Mononuclear cell (primary cell): ENCODE results near the gene CERS6. TPM values are rescaled to one million over a fixed set of nuclear protein-coding genes. Genes with fewer than 3 reads are reported as not detected.
"Not testable (repeated sequence)": the region's sequence is repeated elsewhere in the genome, so short reads cannot be mapped to it uniquely, and the experiment has no call there.

ENCODE experiments used
- H3K27me3 ChIP-seq: 2 replicates; pipeline ENCODE4 v1.6.0; 2011; ENCODE audit warnings: low read length, control low read depth; ENCODE audit not compliant: insufficient read depth
- H3K4me1 ChIP-seq: 2 replicates; pipeline ENCODE4 v1.5.1; 2011; ENCODE audit warnings: mild to moderate bottlenecking, low read length, control low read depth; ENCODE audit not compliant: insufficient read depth
- H3K4me3 ChIP-seq: 2 replicates; pipeline ENCODE4 v1.5.1; 2011; ENCODE audit warnings: mild to moderate bottlenecking, low read length, moderate library complexity
- H3K9me3 ChIP-seq: 2 replicates; pipeline ENCODE4 v1.5.1; 2011; ENCODE audit warnings: low read depth, mild to moderate bottlenecking, control low read depth, low read length
- total RNA-seq: library from RNA; depleted of rRNA; stranded (reverse); fragments of >200 nt; gene quantifications from one replicate; pipeline ENCODE4 v1.2.3, GENCODE V29; 2012

CERS6 gene
- total RNA-seq, 1 donor: 28.2 TPM

DNA sequence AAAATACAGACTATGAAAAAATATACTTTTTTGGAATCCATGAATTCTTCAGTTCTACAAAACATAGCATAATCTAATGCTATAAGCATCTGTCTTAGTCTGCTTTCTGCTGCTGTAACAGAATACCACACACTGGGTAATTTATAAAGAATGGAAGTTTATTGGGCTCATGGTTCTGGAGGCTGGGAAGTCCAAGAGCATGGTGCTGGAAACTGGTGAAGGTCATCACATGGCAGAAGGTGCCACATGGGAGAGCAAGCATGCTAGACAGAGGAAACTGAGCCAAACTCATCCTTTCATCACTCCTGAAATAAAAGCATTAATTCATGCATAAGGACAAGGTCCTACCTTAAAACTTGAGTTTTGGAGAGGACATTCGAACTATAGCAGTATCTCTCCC lies 319.8 kb downstream of the CERS6 start:
- no peaks in the 10 kb centered on the region for H3K9me3 ChIP-seq
- no peaks in the 10 kb centered on the region for H3K4me1 ChIP-seq
- H3K4me3 ChIP-seq: no peak overlapping the region

DNA sequence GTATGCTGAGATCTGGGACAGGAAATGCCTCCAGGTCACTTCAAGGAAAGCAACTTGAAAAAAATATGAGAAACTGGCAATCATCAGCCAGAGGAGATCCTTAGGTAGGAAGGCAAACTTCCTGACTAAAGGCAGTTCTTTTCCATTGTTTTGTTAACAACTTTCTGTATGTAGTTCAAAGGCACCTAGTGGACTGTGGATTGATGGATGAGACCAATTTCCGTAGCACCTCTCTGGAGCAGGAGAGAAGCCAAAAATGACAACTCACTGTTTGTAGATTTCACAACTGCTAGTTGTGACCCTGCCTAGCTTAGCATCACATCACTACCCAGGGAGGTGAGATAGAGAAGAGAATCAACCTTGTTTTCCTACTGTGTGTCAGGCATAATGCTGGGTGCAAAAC lies 324.6 kb downstream of the CERS6 start:
- Histone ChIP-seq H3K4me1 (no peaks in the 10 kb centered on the region), H3K4me3 (no peak overlapping the region), H3K27me3 (no peaks in the 10 kb centered on the region), H3K9me3 (no peaks in the 10 kb centered on the region)

More for the DNA sequence above, 319.8 kb downstream of the CERS6 start:
- H3K27me3 ChIP-seq: no peaks in the 10 kb centered on the region

DNA sequence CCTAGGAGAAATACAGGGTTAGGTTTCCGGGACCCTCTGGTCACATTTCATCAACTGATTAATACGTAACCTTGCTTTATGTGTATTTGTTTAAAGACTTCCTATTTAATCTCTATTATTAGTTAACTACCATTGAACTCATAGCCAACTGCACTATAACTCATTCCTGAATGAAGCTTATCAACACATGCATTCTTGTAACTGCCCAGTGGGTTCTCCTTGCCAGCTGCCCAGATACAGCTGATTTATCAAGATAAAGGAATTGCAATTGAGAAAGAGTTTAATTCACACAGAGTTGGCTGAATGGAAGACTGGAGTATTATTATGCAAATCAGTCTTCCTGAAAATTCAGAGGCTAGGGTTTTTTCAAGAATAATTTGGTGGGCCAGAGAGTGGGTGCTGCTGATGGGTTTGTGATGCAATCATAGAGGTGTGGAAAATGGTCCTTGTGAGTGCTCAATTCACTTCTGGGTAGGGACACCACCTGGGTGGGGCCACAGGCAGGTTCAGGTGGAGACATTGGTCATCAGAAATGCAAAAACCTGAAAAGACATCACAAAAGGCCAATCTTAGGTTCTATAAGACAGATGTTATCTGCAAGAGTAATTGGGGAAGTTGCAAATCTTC lies 325.2 kb downstream of the CERS6 start:
- no peaks in the 10 kb centered on the region for H3K4me1 ChIP-seq
- no peaks in the 10 kb centered on the region for H3K9me3 ChIP-seq
- no peaks in the 10 kb centered on the region for H3K27me3 ChIP-seq
- H3K4me3 ChIP-seq: no peak overlapping the region

DNA sequence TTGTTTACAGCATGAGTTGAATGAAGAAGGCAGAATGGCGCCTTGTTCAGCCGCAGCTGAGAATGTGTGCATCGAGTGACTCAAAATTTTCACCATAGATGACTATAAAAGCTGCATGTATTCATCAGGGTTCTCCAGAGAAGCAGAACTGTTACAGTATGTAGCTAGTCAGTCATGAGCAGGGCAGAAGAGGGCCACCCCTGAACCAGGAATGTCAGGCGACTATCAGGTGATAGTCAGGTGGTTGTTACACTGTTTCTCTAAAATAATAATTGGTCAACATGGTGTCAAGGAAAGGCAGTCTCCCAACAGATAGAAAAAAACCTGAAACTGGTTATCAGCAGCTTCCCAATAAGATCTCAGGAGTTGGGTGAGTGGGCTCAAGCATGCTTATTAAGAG lies 326.2 kb downstream of the CERS6 start:
- Histone ChIP-seq H3K27me3 (no peaks in the 10 kb centered on the region), H3K4me3 (no peak overlapping the region), H3K4me1 (no peaks in the 10 kb centered on the region), H3K9me3 (no peaks in the 10 kb centered on the region)

DNA sequence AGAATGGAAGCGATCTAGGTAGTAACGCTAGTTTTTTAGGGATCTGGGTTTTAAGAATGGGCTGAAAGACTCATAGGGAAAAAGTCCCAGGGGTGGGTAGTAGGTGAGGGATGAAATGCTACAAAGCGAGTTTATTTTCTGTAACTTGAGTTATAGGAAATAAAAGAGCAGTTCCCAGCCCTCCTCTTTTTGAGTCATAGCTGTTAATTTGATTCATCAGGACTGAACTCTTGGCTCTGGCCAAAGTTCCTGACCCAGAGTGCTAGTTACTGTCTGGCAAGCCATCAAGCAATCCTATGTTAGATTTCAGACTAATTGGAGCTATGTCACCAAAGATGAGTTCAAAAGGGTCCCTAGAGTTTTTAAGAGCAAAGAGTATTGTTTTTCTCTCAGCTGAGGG lies 328.9 kb downstream of the CERS6 start:
- H3K4me3 ChIP-seq: no peak overlapping the region
- no peaks in the 10 kb centered on the region for H3K9me3 ChIP-seq
- H3K27me3 ChIP-seq: no peaks in the 10 kb centered on the region
- no peaks in the 10 kb centered on the region for H3K4me1 ChIP-seq

DNA sequence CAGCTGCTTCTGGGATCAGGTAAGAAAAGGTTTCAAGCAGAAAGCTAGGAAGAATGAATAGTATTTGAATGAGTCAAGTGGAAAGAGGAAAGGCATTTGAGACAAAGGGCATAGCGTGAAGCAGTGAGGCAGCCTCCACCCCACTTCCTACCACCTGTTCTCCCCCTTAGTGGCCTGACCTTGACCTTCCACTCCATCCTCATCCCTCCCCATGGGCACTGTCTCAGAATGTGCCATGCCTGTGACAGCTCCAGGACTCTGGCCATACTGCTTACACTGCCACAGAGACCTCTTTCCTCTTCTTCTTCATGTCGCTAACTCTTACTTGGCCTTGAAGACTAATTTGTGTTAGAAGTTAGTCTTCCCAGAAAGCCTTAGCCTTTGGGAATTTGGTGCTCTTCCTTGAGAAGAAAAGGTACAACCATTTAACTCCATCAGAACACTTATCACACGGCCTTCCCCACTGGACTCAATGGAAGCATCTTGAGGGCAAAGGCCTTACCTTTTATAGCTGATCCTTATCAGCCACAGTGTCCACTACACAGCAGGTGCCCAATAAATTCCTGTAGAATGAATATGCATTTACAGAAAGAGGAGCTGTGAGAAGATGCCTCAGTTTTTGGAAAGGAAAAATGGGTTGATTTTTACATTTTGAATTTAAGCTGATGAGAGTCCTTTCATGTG lies 331.2 kb downstream of the CERS6 start:
- Histone ChIP-seq H3K4me1 (no peaks in the 10 kb centered on the region), H3K9me3 (no peaks in the 10 kb centered on the region), H3K27me3 (no peaks in the 10 kb centered on the region), H3K4me3 (no peak overlapping the region)

DNA sequence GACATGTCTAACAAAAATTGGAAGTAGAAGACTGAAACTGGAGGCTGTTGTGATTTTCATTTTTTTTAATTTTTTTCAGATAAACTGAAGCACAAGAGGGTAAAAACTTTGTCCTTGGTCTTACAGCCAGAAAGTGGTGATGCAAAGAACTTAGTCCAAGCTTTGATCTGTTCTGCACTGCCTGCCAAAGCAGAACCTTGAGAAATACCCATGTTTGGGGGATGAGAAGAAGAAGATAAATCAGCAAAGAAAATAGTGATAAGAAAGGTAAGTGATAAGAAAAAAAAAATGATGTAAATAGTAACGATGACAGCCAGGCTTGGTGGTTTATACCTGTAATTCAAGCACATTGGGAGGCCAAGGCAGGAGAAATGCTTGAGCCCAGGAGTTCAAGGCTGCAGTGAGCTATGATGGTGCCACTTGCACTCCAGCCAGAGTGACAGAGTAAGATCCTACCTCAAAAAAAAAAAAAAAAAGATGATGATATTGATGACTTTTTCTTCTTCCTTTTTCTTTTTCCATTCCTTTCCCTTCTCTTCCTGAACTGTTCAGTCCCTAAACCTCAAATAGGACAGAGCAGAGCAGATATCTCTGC lies 331.8 kb downstream of the CERS6 start:
- Histone ChIP-seq H3K27me3 (no peaks in the 10 kb centered on the region), H3K4me1 (no peaks in the 10 kb centered on the region), H3K9me3 (no peaks in the 10 kb centered on the region), H3K4me3 (no peak overlapping the region)

DNA sequence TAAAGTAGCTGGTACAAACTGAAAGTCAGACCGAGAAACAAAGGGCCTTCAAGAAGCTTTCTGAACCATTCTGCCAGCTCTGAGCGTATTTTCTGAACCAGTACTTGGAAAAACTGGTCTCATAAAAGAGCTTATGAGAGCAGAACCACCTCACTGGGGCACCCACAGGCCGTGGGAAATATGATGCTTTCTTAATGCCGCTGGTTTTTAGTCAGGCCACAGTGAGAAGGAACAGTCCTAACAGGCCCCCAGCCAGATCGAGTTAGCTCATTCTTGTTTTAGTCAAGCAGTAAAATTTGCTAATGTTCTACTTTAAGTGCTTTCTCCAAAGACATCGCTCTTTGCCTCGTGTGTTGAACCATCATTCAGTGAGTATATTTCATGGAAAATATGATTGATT lies 333.7 kb downstream of the CERS6 start:
- no peak overlapping the region for H3K4me3 ChIP-seq
- no peaks in the 10 kb centered on the region for H3K4me1 ChIP-seq
- no peaks in the 10 kb centered on the region for H3K9me3 ChIP-seq
- H3K27me3 ChIP-seq: no peaks in the 10 kb centered on the region

DNA sequence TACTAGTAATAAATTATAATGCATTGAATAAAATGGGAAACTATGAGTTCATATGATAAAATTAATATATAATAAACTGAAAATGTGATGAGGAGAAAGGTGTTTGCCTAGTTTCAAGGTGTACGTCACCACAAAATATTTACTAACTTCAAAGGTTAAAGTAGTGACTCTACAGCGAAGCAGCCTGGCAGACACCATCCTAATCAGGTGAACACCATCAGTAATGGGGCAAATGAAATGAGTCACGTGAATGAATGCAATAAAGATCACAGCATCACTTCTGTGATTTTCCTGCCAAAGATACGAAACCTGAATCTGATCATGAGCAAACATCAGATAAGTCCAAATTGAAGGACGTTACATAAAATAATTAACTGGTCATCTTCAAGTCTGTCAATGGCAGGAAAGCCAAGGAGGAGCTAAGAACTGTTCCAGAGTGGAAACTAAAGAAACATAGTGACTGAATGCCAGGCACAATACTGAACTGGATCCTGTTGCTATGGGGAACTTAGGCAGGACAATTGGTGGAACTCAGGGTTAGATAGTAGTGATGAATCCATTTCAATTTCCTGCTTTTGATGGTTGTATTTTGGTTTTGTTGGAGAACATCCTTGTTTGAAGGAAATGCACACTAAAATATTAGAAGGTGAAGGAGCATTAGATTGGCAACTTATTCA lies 334.3 kb downstream of the CERS6 start:
- H3K27me3 ChIP-seq: no peaks in the 10 kb centered on the region
- no peak overlapping the region for H3K4me3 ChIP-seq
- H3K4me1 ChIP-seq: no peaks in the 10 kb centered on the region
- no peaks in the 10 kb centered on the region for H3K9me3 ChIP-seq

DNA sequence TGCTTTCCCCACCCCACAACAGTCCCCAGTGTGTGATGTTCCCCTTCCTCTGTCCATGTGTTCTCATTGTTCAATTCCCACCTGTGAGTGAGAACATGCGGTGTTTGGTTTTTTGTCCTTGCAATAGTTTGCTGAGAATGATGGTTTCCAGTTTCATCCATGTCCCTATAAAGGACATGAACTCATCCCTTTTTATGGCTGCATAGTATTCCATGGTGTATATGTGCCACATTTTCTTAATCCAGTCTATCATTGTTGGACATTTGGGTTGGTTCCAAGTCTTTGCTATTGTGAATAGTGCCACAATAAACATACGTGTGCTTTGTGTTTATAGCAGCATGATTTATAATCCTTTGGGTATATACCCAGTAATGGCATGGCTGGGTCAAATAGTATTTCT lies 335.1 kb downstream of the CERS6 start:
- H3K4me1 ChIP-seq, H3K27me3 ChIP-seq: not testable (repeated sequence)

DNA sequence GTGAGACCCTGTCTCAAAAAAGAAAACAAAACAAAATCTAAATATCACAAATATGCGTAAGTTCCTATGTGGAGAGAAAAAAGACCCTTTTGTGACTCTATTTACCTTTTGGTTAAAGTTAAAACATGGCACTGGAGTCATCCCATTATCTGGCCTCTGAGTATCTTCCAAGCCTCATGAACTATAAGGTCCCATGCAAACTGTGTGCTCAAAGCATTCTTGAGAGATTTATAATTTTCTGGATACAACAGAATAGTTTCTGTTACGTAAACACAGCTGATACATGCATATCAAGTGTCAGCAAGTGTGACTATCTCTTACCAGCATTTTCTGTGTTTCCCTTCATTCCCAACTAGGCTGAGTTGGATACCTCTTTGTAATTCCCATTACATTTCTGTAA lies 337.5 kb downstream of the CERS6 start:
- Histone ChIP-seq H3K27me3 (no peaks in the 10 kb centered on the region), H3K9me3 (no peaks in the 10 kb centered on the region), H3K4me1 (no peaks in the 10 kb centered on the region), H3K4me3 (no peak overlapping the region)

More for the DNA sequence above, 335.1 kb downstream of the CERS6 start:
- not testable (repeated sequence) for H3K9me3 ChIP-seq, H3K4me3 ChIP-seq

DNA sequence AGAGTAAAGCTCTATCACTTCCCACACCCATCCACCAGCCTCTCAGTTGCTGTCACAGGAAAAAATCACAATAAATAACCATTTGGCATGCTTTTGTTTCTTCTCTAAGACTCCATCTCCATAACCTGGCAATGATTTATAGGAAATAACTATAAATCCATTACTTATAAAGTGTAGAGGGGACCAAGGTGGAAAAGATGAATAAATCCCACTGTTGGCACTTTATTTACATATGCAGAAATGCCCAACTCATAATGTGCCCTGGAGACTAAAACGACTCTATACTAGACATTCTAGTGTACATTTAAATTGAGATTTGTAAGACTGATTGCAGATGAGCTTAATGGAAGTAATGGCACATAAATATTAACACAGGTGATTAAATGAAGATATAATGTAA lies 338.9 kb downstream of the CERS6 start:
- Histone ChIP-seq H3K4me1 (no peaks in the 10 kb centered on the region), H3K9me3 (no peaks in the 10 kb centered on the region)

DNA sequence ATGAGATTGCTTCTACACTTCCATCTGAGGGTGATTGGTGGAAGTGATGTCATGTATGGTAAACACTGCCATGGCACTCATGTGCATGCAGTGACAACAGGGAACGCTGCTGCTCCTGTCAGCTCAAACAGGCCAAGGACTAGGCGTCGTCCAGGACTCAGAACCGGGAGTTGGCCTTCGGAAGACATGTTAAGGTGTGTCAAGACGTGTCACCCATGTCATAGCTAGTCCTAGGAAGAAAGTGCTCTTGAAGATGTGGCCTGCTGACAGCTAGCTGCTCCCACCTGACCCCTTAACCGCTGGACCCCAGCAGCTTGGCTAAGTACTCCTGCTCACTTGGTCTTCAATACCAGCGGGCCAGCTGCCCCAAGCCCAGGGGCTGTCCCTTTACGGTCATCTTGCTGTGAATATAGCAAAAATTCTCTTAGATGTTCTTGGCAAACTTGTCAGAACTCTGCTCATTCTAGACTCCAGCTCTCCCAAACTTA lies 340.1 kb downstream of the CERS6 start:
- no peaks in the 10 kb centered on the region for H3K9me3 ChIP-seq
- H3K4me1 ChIP-seq: no peaks in the 10 kb centered on the region
- H3K27me3 ChIP-seq: no peaks in the 10 kb centered on the region
- no peak overlapping the region for H3K4me3 ChIP-seq

More for the DNA sequence above, 338.9 kb downstream of the CERS6 start:
- Histone ChIP-seq H3K4me3 (no peak overlapping the region), H3K27me3 (no peaks in the 10 kb centered on the region)

DNA sequence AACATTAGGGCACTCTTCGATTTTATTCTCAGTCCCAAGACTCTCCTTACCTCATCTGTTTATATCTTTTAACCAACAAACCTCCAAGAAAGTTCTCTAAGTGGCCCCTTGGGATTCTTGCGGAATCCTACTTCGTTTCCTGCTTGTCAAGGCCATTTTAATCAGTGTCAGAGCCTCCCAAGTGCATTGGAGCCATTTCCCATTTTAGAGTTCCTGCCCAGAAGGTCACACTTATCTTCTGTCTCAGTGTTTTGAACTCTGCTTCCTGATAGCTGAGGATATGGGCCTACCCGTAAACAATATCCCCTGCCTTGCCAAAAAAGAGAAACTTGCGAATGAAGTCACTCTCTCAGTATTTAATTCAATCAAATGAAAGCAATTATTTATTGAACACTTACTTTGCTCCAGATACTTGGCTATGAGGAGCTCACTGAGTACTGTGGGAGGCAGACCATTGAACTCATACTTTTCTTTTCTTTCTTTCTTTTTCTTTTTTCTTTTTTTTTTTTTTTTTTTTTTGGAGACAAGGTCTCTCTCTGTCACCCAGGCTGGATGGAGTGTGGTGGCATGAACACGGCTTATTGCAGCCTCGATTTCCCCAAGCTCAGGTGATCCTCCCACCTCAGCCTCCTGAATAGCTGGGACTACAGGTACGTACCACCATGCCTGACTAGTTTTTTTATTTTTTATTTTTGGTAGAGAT lies 340.7 kb downstream of the CERS6 start:
- Histone ChIP-seq H3K27me3 (no peaks in the 10 kb centered on the region), H3K4me3 (no peak overlapping the region), H3K4me1 (no peaks in the 10 kb centered on the region), H3K9me3 (no peaks in the 10 kb centered on the region)

DNA sequence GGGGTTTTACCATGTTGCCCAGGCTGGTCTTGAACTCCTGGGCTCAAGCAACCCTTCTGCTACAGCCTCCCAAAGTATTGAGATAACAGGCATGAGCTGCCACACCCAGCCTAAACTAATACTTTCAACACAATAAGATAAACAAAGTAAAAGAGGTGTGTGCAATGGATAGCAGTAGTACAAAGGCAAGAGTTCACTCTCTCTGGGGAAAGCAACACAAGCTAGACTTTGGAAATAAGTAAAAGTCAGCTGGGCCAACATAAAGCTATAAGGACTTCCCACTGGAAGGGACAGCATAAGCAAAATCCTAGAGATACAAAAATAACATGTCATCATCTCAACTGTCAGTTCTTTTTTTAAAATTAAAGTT lies 341.2 kb downstream of the CERS6 start:
- no peaks in the 10 kb centered on the region for H3K27me3 ChIP-seq
- no peak overlapping the region for H3K4me3 ChIP-seq
- no peaks in the 10 kb centered on the region for H3K4me1 ChIP-seq
- H3K9me3 ChIP-seq: no peaks in the 10 kb centered on the region
